Activated CD8-positive, alpha-beta memory T cell treated with anti-CD3 and anti-CD28 coated beads for 1 hour (primary cell): ENCODE measurements around the gene RANGRF.

ENCODE experiments used
- DNase-seq, 2 donors: peaks; one replicate each; pipeline ENCODE4 v3.0.0-alpha.2; 2020; ENCODE audit warnings: low read depth in 1 of 2; ENCODE audit errors: extremely low read depth in 1 of 2

Gene RANGRF

DNA sequence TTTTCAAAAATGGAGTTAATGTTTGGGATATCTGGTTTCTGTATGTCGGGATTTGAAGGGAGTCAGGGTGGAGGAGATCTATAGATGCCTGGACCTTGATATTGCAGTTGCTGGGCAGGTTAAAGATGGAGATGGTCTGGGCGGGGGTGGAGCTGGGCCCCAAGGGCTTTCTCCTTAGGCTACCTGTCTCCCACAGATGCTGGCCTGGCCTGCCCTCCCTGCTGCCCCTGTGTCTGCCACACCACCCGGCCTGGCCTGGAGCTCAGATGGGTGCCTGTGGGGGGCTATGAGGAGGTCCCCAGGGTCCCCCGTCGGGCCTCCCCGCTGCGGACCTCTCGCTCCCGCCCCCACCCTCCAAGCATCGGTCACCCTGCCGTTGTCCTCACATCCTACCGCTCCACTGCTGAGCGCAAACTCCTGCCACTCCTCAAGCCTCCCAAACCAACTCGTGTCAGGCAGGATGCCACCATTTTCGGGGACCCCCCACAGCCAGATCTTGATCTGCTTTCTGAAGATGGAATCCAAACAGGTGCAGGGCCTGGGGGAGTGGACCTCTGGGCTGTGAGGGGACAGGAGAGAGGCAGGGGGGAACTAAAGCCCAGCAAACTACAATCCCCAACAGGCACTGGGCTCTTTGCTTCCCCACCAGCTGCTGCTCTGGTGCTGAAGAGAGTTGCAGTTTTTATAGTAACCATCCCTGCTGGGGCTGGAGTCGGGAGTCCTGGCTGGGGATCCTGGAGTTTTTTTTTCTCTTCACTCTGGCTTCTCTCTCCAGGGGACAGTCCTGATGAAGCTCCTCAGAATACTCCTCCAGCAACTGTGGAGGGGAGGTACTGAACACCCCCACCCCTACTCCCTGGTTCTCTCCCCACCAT is 24.5 kb downstream of the RANGRF start:
- no peak for DNase-seq

- DNase-seq = no peak
These were observed 26.6 kb downstream of the RANGRF start for GRCh38 chr17:8314797-8315763.

DNA sequence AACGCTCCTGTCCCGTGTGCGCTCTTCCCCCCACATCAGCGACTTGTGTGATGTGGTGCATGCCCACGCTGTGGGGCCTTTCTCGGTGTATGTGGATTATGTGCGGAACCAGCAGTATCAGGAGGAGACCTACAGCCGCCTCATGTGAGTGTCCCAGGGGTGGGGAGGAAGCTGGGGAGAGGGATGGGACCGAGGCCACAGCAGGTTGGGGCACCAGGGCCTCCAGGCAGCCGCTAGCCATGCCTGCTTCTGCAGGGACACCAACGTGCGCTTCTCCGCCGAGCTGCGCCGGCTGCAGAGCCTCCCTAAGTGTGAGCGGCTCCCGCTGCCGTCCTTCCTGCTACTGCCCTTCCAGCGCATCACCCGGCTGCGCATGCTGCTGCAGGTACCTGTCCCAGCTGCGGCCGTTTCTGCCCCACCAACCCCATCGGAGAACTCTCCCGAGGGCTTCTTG is 27.3 kb downstream of the RANGRF start:
- DNase-seq = no peak

GRCh38 chr17:8318010-8318935 is 29.8 kb downstream of the RANGRF start:
- DNase-seq = no peak

DNA sequence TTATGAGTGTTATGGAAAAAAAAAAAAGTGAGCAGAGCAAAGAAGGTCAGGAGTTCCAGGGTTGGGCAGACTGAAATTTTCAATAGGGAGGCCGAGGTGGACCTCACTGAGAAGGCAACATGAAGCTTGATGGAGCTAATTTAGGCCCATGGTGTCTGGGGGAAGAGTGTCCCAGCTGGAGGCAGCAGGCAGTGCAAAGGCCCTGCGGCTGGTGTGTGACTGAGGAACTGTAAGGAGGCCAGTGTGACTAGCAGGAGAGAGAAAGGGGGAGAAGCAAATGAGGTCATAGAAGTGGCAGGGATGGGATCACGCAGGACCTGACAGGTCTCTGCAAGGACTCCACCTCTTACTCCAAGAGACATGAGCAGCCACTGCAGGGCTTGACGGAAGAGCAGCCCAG is 31.8 kb downstream of the RANGRF start:
- no peak for DNase-seq

- DNase-seq = no peak
These were observed 32.5 kb downstream of the RANGRF start for GRCh38 chr17:8320990-8321389.

- DNase-seq = no peak
These were observed 33.6 kb downstream of the RANGRF start for GRCh38 chr17:8322061-8322460.

- DNase-seq = no peak
These were observed 35.7 kb downstream of the RANGRF start for GRCh38 chr17:8324132-8324531.

DNA sequence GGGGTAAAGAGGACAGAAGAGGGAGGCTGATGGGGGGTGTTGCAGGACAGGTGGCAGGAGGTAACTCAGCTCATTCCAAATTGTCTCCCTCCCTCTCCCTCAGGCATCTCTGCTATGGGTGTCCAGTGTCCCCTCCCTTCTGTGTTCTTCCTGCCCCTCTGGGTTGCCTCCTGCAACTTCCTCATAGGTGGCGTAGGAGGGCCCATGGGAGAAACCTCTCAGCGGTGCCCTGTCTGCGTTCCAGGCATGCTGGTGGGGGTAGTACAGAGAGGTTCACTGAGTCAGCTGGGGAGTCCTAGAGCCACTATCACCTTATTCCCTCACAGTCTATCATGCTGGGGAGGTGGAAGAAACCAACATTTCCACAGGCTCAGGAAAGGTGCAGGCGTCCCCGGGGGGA is 36.5 kb downstream of the RANGRF start:
- no peak for DNase-seq

- no peak for DNase-seq
These were observed 38.2 kb downstream of the RANGRF start for GRCh38 chr17:8326511-8327302.

DNA sequence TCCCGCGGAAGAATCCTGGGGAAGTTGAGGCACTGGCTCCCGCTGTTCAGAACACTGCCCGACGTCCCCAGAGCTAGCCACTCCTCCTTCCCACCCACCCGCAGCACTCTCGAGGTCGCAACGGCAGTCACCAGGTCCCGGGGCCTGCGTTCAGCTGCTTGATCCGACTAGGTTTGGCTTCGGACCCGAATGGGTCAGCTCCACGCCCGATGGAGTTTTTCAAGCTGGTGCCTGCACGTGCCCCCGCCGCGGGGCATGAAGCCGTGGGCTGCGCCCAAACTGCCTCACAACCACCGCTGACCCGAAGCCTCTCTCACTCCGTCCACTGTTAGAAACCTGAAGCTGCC is 38.8 kb downstream of the RANGRF start:
- DNase-seq = no peak

DNA sequence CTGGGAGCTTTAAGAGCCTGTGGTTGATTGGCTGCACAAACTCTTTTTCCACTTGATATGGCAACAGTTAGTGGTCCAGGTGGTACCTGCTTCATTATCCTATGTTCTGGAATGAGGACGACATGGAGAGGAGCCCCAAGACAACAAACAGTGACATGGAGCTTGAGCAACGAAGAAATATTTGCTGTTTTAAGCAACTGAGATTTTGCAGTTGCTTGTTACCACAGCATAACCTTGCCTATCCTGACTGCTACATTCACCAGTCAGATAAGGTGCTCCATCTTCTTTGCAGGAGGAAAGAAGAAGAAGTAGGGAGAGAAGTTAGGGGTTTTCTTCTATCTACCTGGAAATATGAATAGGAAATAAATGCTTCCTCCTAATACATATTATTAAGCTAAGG is 43.7 kb downstream of the RANGRF start:
- DNase-seq = no peak

DNA sequence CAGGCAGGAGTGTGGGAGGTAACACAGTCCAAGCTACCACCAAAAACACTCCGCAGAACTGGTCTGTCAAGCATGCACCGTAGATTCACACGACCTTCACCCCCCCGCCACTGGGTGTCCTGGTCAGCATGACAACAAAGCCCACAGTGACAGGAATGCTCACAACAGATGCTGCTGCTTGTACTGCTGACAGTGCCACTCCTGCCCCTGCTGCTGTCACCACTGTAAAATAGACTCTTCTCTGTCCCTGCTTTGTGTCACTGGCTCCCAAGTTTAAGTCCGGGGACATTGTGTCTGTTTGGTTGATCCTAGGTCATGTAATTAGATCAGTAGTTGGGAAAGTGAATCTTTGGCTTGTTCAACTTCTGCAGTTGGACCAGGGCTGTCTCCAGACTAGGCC is 44.2 kb downstream of the RANGRF start:
- no peak for DNase-seq

DNA sequence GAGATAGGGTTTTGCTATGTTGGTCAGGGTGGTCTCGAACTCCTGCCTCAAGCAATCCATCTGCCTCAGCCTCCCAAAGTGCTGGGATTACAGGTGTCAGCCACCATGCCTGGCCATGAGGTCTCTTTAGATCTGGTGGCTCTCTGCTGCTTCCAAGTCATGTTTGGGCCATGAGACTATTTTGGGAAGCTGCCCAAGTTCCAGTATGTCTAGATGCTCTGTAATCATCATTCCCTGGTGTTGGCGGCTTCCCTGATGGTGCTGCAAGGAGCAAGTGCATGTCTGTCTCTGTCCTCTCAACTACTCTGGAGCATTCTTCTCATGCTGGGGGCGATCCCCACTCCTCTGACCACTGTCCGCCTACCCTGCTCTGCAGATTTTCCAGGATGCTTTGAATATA is 44.8 kb downstream of the RANGRF start:
- DNase-seq = no peak

GRCh38 chr17:8337802-8338752 is 49.6 kb downstream of the RANGRF start:
- DNase-seq = no peak

- no peak for DNase-seq
These were observed 50.3 kb downstream of the RANGRF start for GRCh38 chr17:8338753-8339140.

DNA sequence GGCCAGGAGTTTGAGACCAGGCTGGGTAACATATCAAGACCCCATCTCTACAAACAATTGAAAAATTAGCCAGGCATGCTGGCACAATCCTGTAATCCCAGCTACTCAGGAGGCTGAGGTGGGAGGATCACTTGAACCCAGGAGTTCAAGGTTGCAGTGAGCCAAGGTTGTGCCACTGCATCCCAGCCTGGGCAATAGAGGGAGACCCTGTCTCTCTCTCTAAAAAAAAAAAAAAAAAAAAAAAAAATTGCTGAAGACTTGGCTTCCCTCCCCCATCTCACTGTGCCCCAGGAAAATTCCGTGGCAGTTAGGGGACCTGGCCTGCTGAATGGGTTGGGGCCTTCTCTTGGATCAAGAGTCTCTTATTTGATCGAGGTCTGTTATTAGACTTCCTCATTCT is 51.1 kb downstream of the RANGRF start, which contains the start of gene ODF4:
Gene ODF4 (plus strand): TSS at position 301 of the 400 bp plus-strand sequence. CDS start 212 bp downstream, outside the sequence.
- DNase-seq = no peak
